Medulla oblongata (tissue), 1 donor: ENCODE data around the gene SKAP1.
A peak's percentile ranks its signal among the peaks of the same experiment; 100 is the strongest.
"Not testable (repeated sequence)": the region's sequence is repeated elsewhere in the genome, so short reads cannot be mapped to it uniquely, and the experiment has no call there.

Source experiments
- DNase-seq: peaks from one replicate; pipeline ENCODE4 v3.0.0-alpha.2; 2015; ENCODE audit errors: extremely low spot score

SKAP1 gene

DNA sequence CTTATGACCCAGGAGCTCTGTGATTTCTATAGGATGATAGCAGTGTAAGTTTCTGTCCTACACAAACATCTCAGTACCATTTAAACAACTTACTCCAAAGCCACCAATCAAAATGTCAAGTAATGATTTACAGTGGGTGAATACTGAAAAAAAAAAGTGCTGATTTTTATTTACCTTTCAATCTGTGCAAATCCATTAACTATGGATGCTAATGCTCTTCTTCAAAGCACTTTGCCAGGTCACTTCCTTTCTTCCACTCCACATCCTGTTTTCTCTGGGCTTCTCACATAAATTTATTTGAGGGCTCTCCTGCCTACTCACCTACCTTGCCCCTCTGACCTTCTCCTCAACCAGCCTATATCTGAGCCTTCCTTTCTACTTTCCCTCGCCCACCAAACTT, 101.6 kb downstream of the SKAP1 start:
- DNase-seq = no peak

DNA sequence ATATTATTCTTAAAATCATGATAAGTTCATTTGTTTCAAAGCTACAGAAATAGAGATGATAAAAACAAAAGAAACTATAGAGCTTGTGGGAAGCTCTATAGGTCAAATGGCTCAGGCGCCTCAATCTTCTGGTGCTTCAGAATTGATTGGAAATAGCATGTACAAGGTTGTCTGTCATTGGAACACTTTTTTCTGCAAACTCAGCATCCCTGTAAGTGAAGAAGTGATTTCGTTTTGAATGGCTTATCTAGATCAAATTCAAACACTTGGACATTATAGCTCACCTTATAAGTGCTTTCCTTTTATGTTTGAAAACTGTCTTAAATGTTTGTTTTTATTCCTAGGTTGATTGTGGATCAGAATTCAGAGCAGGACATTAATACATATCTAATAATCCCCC, 103.7 kb downstream of the SKAP1 start:
- no peak for DNase-seq

DNA sequence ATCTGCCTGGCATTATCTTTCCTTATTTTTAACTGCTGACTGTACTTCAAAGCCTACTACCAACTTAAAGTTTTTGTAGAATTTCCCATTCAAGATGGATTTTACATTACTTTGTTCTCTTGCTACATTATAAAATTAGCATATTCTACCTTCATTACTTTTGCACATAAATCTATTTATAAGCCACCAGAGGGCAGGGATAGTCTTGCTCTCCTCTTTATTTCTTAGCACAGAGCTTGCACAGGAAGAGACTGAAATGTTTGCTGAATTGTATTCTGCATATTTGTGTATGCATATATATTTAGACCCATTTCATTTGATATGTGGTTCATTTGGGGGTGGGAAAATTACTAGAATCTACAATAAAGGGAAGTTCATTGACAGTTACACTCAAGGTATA, 108.0 kb downstream of the SKAP1 start:
- no peak for DNase-seq

DNA sequence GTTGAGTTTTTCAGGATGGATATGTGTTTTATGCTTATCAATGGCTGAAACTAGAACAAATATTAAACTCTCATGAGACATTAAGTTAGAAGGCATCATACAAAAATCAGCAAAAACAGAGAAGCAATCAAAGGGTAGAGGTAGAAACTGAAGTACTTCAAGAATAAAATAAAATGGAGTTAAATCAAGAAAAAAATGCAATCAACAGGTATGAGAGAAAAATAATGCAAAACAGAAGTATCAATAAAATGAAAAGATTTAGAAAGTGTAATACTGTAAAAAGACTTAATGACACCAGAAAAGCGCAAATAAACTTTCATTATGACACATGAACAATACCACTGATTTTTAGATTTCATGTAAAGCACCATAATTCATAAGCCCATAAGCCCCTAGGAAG, 112.3 kb downstream of the SKAP1 start:
- no peak for DNase-seq

- DNase-seq = no peak
Observed at GRCh38 chr17:48314716-48315115, 115.3 kb downstream of the SKAP1 start.

DNA sequence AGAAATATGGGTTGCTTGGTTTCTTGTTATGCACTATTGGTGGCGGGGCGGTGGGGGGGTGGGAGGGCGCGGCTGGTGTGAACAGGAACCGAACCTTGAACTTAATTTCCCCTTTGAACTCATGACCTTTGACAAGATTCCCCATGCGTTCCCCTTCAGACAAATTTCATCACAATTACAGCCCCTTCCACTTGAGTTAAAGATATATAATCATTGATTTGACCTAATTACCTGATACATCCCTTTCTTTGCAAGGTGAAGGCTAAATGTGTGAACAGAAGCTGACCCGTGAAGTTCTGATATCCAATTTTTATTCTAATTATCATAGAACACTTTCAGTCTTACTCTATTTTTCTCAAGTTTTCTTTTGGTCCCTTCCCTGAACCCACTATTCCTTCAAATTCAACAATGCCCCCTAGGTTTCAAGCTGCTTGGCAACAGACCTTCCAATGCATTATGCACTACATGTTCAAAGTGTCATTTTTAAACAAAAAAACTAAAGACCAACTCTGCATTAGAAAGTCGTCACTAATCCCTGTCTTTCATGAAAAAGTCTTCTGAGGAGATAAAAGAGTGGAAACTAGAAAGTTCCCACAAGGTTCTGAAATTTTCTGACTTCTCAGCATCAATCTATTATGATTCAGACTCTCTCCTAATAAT, 116.8 kb downstream of the SKAP1 start:
- DNase-seq = no peak

- no peak for DNase-seq
Observed at GRCh38 chr17:48311324-48311723, 118.7 kb downstream of the SKAP1 start.

DNA sequence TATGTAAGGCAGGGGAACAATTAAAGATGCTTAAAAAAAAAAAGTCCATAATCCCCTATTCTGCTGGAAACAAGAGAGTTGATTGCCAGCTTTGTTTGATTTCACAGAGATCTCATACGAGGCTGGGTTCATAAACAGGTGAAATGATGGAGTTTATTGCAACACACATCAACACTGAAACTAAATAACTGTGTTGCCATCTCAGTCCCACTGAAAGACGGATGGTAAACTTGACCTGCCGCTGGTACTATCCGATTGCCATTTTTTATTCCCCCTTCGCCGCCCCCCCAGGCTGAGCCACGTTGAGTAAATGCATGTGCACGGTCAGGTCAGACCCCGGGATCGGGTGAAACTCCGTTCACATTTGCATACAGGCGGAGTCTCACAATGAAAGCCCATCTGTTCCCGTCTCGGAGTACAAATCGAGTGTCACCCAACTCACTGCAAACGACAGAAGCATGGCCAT, 119.2 kb downstream of the SKAP1 start:
- DNase-seq = no peak

DNA sequence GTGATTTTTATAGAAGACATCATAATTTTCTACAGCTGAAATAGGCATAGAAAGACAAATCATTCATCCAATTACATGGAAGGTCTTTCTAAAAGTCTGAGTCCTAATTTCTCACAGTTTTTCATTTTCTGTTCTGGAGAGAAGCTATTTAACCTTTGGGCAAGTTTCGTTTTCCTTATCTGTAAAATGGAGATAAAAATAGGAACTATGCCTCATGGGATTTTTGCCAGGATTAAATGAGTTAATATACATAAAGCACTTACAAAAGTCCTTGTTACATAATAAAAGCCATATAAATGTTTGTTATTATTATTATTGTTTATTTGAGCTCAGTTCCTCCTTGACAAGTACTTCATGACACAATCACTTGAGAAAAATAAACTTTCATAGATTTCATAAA, 121.4 kb downstream of the SKAP1 start:
- DNase-seq = no peak

DNA sequence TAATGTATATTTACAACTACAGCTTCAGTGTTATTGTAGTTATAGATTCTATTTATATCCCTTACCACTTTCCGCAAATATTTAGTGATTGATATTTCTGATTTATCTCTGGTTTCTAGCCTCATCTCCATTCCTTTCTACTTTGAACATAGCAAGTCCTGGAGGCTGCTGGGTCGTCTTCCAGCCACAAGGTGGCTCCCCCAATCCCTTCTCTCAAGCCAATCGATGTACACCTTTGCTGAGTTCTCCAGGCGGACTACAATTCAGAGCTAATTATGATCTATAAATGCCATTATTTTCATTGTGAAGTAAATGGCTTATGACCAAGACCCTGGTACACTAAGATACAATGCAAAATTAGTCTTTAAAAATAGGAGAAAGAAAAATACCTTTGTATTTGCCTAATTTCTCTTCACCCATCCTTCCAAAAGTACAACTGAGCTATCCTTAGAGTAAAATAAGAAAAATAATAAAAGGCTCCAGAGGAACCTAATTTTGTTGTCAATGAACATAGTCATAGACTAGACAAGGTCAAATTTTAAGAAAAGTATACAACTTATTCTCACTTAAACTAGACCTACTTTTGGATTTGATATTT, 122.1 kb downstream of the SKAP1 start:
- peak; percentile 48 for DNase-seq

- no peak for DNase-seq
Observed at GRCh38 chr17:48307255-48307654, 122.8 kb downstream of the SKAP1 start.

DNA sequence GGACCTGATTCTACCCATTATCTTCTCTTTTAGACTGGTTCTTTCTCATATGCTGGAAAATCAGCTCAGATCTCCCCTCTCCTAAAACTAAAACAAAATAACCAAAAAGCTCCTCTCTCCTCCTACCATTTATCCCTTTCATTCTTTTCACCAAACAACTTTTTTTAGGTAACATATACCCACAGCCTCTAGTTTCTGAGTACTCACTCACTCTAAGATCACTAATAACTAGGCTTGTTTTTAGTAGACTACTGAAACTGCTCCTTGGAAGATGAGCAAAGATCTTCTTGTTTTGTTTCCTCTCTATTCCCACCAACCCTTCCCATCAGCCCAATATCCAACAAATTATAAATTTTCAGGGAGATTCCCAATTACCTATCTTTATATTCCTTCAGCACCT, 129.0 kb downstream of the SKAP1 start:
- DNase-seq = no peak

- no peak for DNase-seq
Observed at GRCh38 chr17:48299760-48300159, 130.3 kb downstream of the SKAP1 start.

GRCh38 chr17:48297825-48298224, 132.2 kb downstream of the SKAP1 start:
- no peak for DNase-seq

DNA sequence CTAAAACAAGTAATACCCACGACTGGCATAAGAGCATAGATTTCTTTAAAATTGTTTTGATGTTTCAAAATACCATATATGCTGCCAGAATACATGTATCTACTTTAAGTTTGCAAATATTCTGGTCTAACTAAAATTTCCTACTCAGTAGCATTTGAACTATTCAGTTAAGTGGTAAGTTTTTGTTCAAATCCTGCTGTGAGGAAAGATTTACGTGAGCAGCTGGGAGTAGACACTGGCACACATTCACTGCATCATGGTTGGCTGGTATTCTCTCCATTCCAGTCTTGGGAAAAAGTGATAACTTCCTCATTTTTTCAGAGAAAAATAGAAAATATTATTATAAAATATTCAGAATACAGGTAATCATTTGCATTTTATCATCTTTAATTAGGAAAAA, 133.6 kb downstream of the SKAP1 start:
- DNase-seq = no peak

GRCh38 chr17:48295362-48296288, 134.4 kb downstream of the SKAP1 start:
- DNase-seq = peak; percentile 6

GRCh38 chr17:48294806-48295361, 135.1 kb downstream of the SKAP1 start:
- DNase-seq = no peak

DNA sequence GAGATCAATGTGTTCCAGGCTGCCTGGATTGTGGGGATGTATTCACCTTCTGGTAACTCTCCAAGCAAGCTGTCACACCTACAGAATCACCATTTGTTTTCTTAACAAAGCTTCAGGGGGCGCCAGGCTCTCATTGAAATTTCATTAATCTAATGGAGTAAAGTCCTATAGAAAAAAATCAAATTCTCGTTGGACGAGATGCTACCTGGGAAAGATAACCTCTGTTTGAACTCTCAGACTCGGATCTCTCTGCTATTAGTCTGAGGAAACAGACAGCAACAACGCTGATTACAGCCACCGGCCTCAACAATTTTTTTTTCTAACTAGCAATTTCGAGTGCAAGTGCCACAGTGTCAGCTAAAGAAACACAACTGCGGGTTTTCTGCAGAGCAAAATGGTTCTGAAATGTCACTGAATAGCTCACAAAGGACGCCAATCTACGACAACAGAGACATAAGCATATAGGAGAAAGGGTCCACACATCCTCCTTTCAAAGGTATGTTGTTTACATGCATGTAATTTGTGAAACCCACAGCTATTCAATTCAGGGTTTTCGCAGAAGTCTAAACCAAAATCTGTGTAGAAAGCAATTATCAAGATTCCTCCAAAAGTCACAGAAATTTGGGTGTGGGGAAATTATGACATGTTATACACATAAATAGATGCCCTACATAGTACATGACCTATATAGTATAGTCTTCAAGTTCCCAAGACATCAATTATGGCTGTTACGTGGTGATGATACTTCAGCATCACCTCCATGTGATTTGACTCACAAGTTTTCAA, 135.8 kb downstream of the SKAP1 start:
- DNase-seq = no peak

DNA sequence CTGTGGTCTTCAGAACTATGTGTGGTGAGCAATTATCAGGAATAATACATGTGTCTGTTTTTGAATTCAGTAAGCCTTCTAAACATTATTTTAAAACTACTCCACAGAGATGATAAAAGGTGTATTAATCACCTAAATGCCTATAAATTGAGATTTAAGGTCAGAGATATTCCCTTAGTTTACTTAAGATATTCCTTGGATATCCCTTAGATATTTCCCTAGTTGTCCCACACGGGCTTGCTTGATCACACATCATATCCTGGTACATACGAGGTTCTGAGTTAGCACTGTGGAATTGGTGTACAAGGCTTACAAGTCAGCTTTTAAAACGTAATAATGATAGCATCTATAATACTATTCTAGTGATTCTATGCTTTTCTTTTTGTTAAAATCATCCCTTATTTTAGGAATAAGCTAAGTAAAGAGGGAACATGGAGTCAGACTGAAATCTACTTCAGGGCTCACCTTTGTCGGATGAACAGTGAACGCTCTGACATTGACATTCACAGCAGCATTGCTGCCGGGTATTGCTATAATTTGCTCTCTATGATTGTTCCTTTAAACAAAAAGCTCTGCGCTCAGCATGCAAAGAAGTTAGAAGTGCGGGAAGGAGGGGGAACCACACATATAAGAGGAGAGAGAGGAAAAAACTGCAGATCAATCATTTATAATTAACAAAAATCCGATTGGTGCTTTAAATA, 136.5 kb downstream of the SKAP1 start:
- no peak for DNase-seq

DNA sequence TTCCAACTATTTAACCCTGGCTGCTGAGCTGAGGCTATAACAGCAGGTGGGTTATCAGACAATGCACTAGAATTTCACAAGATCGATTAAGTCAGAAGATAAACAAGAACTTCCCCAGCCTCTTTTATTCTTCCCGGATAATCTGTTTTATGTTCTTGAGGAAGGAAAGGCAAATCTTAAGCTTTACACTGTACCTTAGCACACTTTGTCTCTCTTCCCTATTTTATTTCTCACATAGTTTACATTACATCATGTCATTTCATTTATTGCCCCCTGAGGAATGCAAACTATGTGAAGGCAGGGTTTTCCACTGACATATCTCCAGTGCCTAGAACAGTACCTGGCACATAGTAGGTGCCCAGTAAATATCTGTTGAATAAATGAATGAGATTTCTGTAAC, 139.6 kb downstream of the SKAP1 start:
- DNase-seq = no peak

- not testable (repeated sequence) for DNase-seq
Observed at GRCh38 chr17:48286917-48287316, 143.1 kb downstream of the SKAP1 start.
